Caki2 (cell line): Measurements from ENCODE around the gene ABCA1. TPM values are rescaled to one million over a fixed set of nuclear protein-coding genes. Genes with fewer than 3 reads are reported as not detected.
A peak's percentile ranks its signal among the peaks of the same experiment; 100 is the strongest.

Experiments
- DNase-seq: peaks from one replicate; pipeline ENCODE4 v3.0.0-alpha.2; 2015; ENCODE audit warnings: low read depth
- in situ Hi-C: cut with HindIII; loops from 2 replicates; pipeline ENCODE4 v1.10.0; 2016; ENCODE audit warnings: low sequenced_read_pairs, low pct_unique_long_range_greater_than_20kb, mixed read lengths
- total RNA-seq: library from RNA; depleted of rRNA; stranded (reverse); fragments of >200 nt; shearing (Covaris generic); gene quantifications from 2 replicates; pipeline ENCODE4 v1.2.3, GENCODE V29; 2014; ENCODE audit warnings: low replicate concordance; rRNA removed

Gene ABCA1
- total RNA-seq, 1 experiment from 2014 or later: 25.4 TPM

GRCh38 chr9:104766025-104766424, 161.9 kb downstream of the ABCA1 start:
- in situ Hi-C loops: no loop called here

GRCh38 chr9:104765138-104765537, 162.8 kb downstream of the ABCA1 start:
- in situ Hi-C loops: no loop called here
- DNase-seq: no peak

More at GRCh38 chr9:104766025-104766424, 161.9 kb downstream of the ABCA1 start:
- no peak for DNase-seq

GRCh38 chr9:104758974-104759373, 169.0 kb downstream of the ABCA1 start:
- in situ Hi-C loops: no loop called here
- DNase-seq: no peak

- in situ Hi-C loops: no loop called here
- no peak for DNase-seq
These were observed 177.7 kb downstream of the ABCA1 start for GRCh38 chr9:104750185-104750767.

- in situ Hi-C loops: no loop called here
- no peak for DNase-seq
These were observed 179.5 kb downstream of the ABCA1 start for GRCh38 chr9:104748359-104749031.

GRCh38 chr9:104747565-104748358, 180.2 kb downstream of the ABCA1 start, which contains the start of gene NIPSNAP3A:
TSS of gene NIPSNAP3A (plus strand) at chr9:104747683. CDS start at chr9:104747793, 110 bp downstream.
- in situ Hi-C loops: no loop called here
- peak; percentile 83 for DNase-seq

GRCh38 chr9:104747245-104747564, 180.8 kb downstream of the ABCA1 start:
- in situ Hi-C loops: no loop called here
- no peak for DNase-seq

- DNase-seq: no peak
- in situ Hi-C loops: no loop called here
These were observed 181.2 kb downstream of the ABCA1 start for GRCh38 chr9:104746798-104747197.

- no peak for DNase-seq
- in situ Hi-C loops: no loop called here
These were observed 181.7 kb downstream of the ABCA1 start for GRCh38 chr9:104746285-104746684.

GRCh38 chr9:104745852-104746251, 182.1 kb downstream of the ABCA1 start:
- no peak for DNase-seq
- in situ Hi-C loops: no loop called here

- in situ Hi-C loops: no loop called here
- peak; percentile 45 for DNase-seq
These were observed 184.5 kb downstream of the ABCA1 start for GRCh38 chr9:104743376-104743985.

- in situ Hi-C loops: no loop called here
- DNase-seq: no peak
These were observed 187.3 kb downstream of the ABCA1 start for GRCh38 chr9:104740621-104741020.

- no peak for DNase-seq
- in situ Hi-C loops: no loop called here
These were observed 189.5 kb downstream of the ABCA1 start for GRCh38 chr9:104738452-104738851.

Other genes starting within 250 kb of the ABCA1 start
- gene OR13D1, start 233.6 kb downstream of the ABCA1 start, total RNA-seq: not detected in 2 replicates
- gene NIPSNAP3A, start 180.5 kb downstream of the ABCA1 start, total RNA-seq: 14.8 and 23.0 TPM in 2 replicates
- gene NIPSNAP3B, start 164.0 kb downstream of the ABCA1 start, total RNA-seq: 2.4 TPM in 1 of 2 replicates, not detected in the other